GM12891 (cell line): Measurements from ENCODE around the gene GTF3C6.

Experiments
- PAX5 ChIP-seq: IDR thresholded peaks from 2 replicates; pipeline ENCODE4 v1.6.1; 2011; ENCODE audit warnings: low read length, moderate library complexity, mild to moderate bottlenecking; ENCODE audit not compliant: insufficient read depth, severe bottlenecking
- POLR2A ChIP-seq: IDR thresholded peaks from 2 replicates; pipeline ENCODE4 v1.6.1; 2011; ENCODE audit warnings: low read depth, low read length, control low read depth
- POLR2AphosphoS5 ChIP-seq: IDR thresholded peaks from 2 replicates; pipeline ENCODE4 v1.6.1; 2011; ENCODE audit warnings: low read depth, low read length, control low read depth
- SPI1 ChIP-seq: IDR thresholded peaks from 2 replicates; pipeline ENCODE4 v1.6.1; 2011; ENCODE audit warnings: low read depth, low read length, control low read depth
- TAF1 ChIP-seq: IDR thresholded peaks from 2 replicates; pipeline ENCODE4 v1.6.1; 2011; ENCODE audit warnings: low read depth, low read length, control low read depth

GRCh38 chr6:110960014-110960390 is 1.5 kb downstream of the GTF3C6 start:
- TF ChIP-seq POLR2A = no peak
- TF ChIP-seq POLR2AphosphoS5 = no peak
- no peak for TF ChIP-seq TAF1
- TF ChIP-seq SPI1 = no peak
- TF ChIP-seq PAX5 = no peak
